MM.1S (cell line): ENCODE data around the gene MRNIP.

ENCODE experiments used
- DNase-seq: peaks from one replicate; pipeline ENCODE4 v3.0.0-alpha.2; 2015
- H2AFZ ChIP-seq: fragments of 300-600 bp; sonication (generic); 2 replicates; pipeline ENCODE4 v1.6.0; 2016; ENCODE audit warnings: antibody characterized with exemption, low read length
- H3F3A ChIP-seq: fragments of 300-600 bp; sonication (generic); 2 replicates; pipeline ENCODE4 v1.6.1; 2016; ENCODE audit warnings: mild to moderate bottlenecking, antibody characterized with exemption, low read length, moderate library complexity, mixed read lengths; ENCODE audit not compliant: insufficient read depth
- H3K27ac ChIP-seq: fragments of 300-600 bp; sonication (generic); 2 replicates; pipeline ENCODE4 v1.5.1; 2016; ENCODE audit warnings: mild to moderate bottlenecking, low read length
- H3K27me3 ChIP-seq: fragments of 300-600 bp; sonication (generic); replicated peaks from 2 replicates; pipeline ENCODE4 v1.6.0; 2016; ENCODE audit warnings: low read length; ENCODE audit not compliant: insufficient read depth
- H3K36me3 ChIP-seq: fragments of 300-600 bp; sonication (generic); replicated peaks from 2 replicates; pipeline ENCODE4 v1.6.1; 2016; ENCODE audit warnings: mild to moderate bottlenecking, low read length, mixed read lengths; ENCODE audit not compliant: insufficient read depth
- H3K4me1 ChIP-seq: fragments of 300-600 bp; sonication (generic); 2 replicates; pipeline ENCODE4 v1.6.1; 2016; ENCODE audit warnings: low read length, mixed read lengths
- H3K4me2 ChIP-seq: fragments of 300-600 bp; sonication (generic); 2 replicates; pipeline ENCODE4 v1.6.0; 2016; ENCODE audit warnings: low read depth, low read length
- H3K4me3 ChIP-seq: fragments of 300-600 bp; sonication (generic); 2 replicates; pipeline ENCODE4 v1.5.1; 2016; ENCODE audit warnings: low read length, mixed read lengths
- H3K79me2 ChIP-seq: fragments of 300-600 bp; sonication (generic); 2 replicates; pipeline ENCODE4 v1.6.1; 2016; ENCODE audit warnings: mixed run types, low read length, mixed read lengths
- H3K9ac ChIP-seq: fragments of 300-600 bp; sonication (generic); 2 replicates; pipeline ENCODE4 v1.6.1; 2016; ENCODE audit warnings: low read length, mixed read lengths
- H3K9me2 ChIP-seq: fragments of 300-600 bp; sonication (generic); replicated peaks from 2 replicates; pipeline ENCODE4 v1.6.1; 2016; ENCODE audit warnings: mild to moderate bottlenecking, low read length, mixed read lengths; ENCODE audit not compliant: insufficient read depth
- H3K9me3 ChIP-seq: fragments of 300-600 bp; sonication (generic); replicated peaks from 2 replicates; pipeline ENCODE4 v1.6.1; 2016; ENCODE audit warnings: mild to moderate bottlenecking, low read length, mixed read lengths; ENCODE audit not compliant: insufficient read depth
- H4K20me1 ChIP-seq: fragments of 300-600 bp; sonication (generic); 2 replicates; pipeline ENCODE4 v1.6.1; 2016; ENCODE audit warnings: mild to moderate bottlenecking, low read length, moderate library complexity, mixed read lengths; ENCODE audit not compliant: insufficient read depth
- CTCF ChIP-seq: fragments of 300-600 bp; sonication (generic); IDR thresholded peaks from 2 replicates; pipeline ENCODE4 v1.5.1; 2016; ENCODE audit warnings: antibody characterized with exemption, low read length, mixed read lengths
- EZH2 ChIP-seq: fragments of 300-600 bp; sonication (generic); optimal IDR thresholded peaks from 2 replicates; pipeline ENCODE3; 2017; ENCODE audit warnings: low read depth, mild to moderate bottlenecking, antibody characterized with exemption, low read length, mixed read lengths
- EZH2phosphoT487 ChIP-seq: fragments of 300-600 bp; sonication (generic); IDR thresholded peaks from 2 replicates; pipeline ENCODE4 v1.6.1; 2018; ENCODE audit warnings: antibody characterized with exemption, low read length

MRNIP gene

GRCh38 chr5:179818746-179819295, 39.8 kb downstream of the MRNIP start:
- Histone ChIP-seq H3K36me3 (peaks cover 3% of the 10 kb centered on the region; the same call in 1 of the 2 replicates), H3K4me3 (peak overlapping the region; percentile 77), H3K27ac (peak overlapping the region; percentile 98), H3K4me2 (peak overlapping the region; percentile 96), H3K9me3 (no peaks in the 10 kb centered on the region), H3K27me3 (no peaks in the 10 kb centered on the region), H3K79me2 (peaks cover 46% of the 10 kb centered on the region), H4K20me1 (peaks cover 14% of the 10 kb centered on the region), H3K9ac (peak overlapping the region; percentile 89), H2AFZ (peak overlapping the region; percentile 68), H3F3A (peaks cover 29% of the 10 kb centered on the region), H3K4me1 (peaks cover 31% of the 10 kb centered on the region), H3K9me2 (no peaks in the 10 kb centered on the region)
- no peak for TF ChIP-seq CTCF
- TF ChIP-seq EZH2 = no peak
- TF ChIP-seq EZH2phosphoT487 = no peak
- DNase-seq = peak; percentile 97

- Histone ChIP-seq H3K4me3 (peak overlapping the region; percentile 77), H3K9me3 (no peaks in the 10 kb centered on the region), H3K4me2 (peak overlapping the region; percentile 96), H3K9ac (peak overlapping the region; percentile 89), H4K20me1 (peaks cover 14% of the 10 kb centered on the region), H3K27me3 (no peaks in the 10 kb centered on the region), H2AFZ (peak overlapping the region; percentile 68), H3K4me1 (peaks cover 31% of the 10 kb centered on the region), H3K27ac (peak overlapping the region; percentile 98), H3K79me2 (peaks cover 39% of the 10 kb centered on the region), H3K36me3 (peaks cover 3% of the 10 kb centered on the region; the same call in 1 of the 2 replicates), H3K9me2 (no peaks in the 10 kb centered on the region), H3F3A (peaks cover 29% of the 10 kb centered on the region)
- no peak for DNase-seq
- no peak for TF ChIP-seq EZH2
- TF ChIP-seq CTCF = no peak
- TF ChIP-seq EZH2phosphoT487 = no peak
Measured at GRCh38 chr5:179817890-179818745, 40.5 kb downstream of the MRNIP start.

- Histone ChIP-seq H3K9me3 (no peaks in the 10 kb centered on the region), H4K20me1 (peaks cover 7% of the 10 kb centered on the region), H3K27ac (no peak overlapping the region), H3K4me3 (no peak overlapping the region), H2AFZ (no peak overlapping the region), H3K36me3 (no peaks in the 10 kb centered on the region), H3K79me2 (peaks cover 32% of the 10 kb centered on the region), H3K27me3 (no peaks in the 10 kb centered on the region), H3K9ac (no peak overlapping the region), H3K4me2 (no peak overlapping the region), H3F3A (peaks cover 25% of the 10 kb centered on the region), H3K9me2 (no peaks in the 10 kb centered on the region), H3K4me1 (peaks cover 26% of the 10 kb centered on the region)
- TF ChIP-seq EZH2 (no peak), CTCF (no peak), EZH2phosphoT487 (no peak)
- DNase-seq = no peak
Measured at GRCh38 chr5:179817470-179817840, 41.2 kb downstream of the MRNIP start.
